Transverse colon (tissue), 4 donors: Measurements from ENCODE around the gene MBD2. TPM values are rescaled to one million over a fixed set of nuclear protein-coding genes. Genes with fewer than 3 reads are reported as not detected.
"Not testable (repeated sequence)": the region's sequence is repeated elsewhere in the genome, so short reads cannot be mapped to it uniquely, and the experiment has no call there.

Experiments used
- DNase-seq: peaks from one replicate; pipeline ENCODE4 v3.0.0-alpha.2; 2019
- H3K27ac ChIP-seq, 4 donors: fragments of 200-600 bp; sonication (generic); 2 replicates each; pipeline ENCODE4 v1.5.1; 2016 to 2018; ENCODE audit warnings: inconsistent platforms in 4 of 4
- H3K27me3 ChIP-seq: fragments of 200-600 bp; sonication (generic); 2 replicates; pipeline ENCODE4 v1.5.1; 2017; ENCODE audit warnings: inconsistent platforms
- H3K36me3 ChIP-seq, 4 donors: fragments of 200-600 bp; sonication (generic); 2 replicates each; pipeline ENCODE4 v1.5.1; 2017 to 2019; ENCODE audit warnings: inconsistent platforms in 4 of 4
- H3K4me1 ChIP-seq, 4 donors: fragments of 200-600 bp; sonication (generic); 2 replicates each; pipeline ENCODE4 v1.5.1; 2017 to 2020; ENCODE audit warnings: inconsistent platforms in 4 of 4
- H3K4me3 ChIP-seq, 4 donors: fragments of 200-600 bp; sonication (generic); 1 replicate in 1 of 4; 2 replicates in 3 of 4; pipeline versions ENCODE4 v1.5.1 to v1.6.1; 2017 to 2019; ENCODE audit warnings: inconsistent platforms in 4 of 4
- H3K9me3 ChIP-seq, 2 donors: fragments of 200-600 bp; sonication (generic); 2 replicates each; pipeline ENCODE4 v1.5.1; 2017 to 2019; ENCODE audit warnings: inconsistent platforms in 2 of 2
- EP300 ChIP-seq: sonication (generic); formaldehyde crosslinking; IDR thresholded peaks from one replicate; pipeline ENCODE4 v1.6.1; 2017; ENCODE audit warnings: antibody characterized with exemption, low read depth
- POLR2A ChIP-seq: fragments of 450-650 bp; IDR thresholded peaks from one replicate; pipeline ENCODE4 v1.6.1; 2016; ENCODE audit warnings: antibody characterized with exemption, mild to moderate bottlenecking, moderate library complexity
- POLR2AphosphoS5 ChIP-seq, 3 donors: sonication (generic); formaldehyde crosslinking; IDR thresholded peaks; one replicate each; pipeline ENCODE4 v1.6.1; 2016; ENCODE audit warnings: antibody characterized with exemption in 3 of 3
- WGBS, 2 donors: methylation state at CpG; one replicate each; pipeline ENCODE4 v1.1.5; 2018; ENCODE audit warnings: low coverage in 1 of 2; 5-methylcytosine and 5-hydroxymethylcytosine counted together
- in situ Hi-C, 4 donors: fragments of 200-750 bp; cut with MboI; loops; one replicate each; pipeline versions ENCODE4 v1.15.0 to v1.15.1; 2017; ENCODE audit warnings: low sequenced_read_pairs in 3 of 4, low pct_ligation_motif_present in 1 of 4, low pct_unique_long_range_greater_than_20kb in 1 of 4
- intact Hi-C: fragments of 100-400 bp; cut with DNase I; formaldehyde crosslinking; loops from one replicate; pipeline ENCODE4 v1.15.1; 2023; ENCODE audit warnings: low total_unique reads
- total RNA-seq, 4 donors: library from RNA; depleted of rRNA; stranded (reverse); fragments of >200 nt; gene quantifications; one replicate each; pipeline ENCODE4 v1.1.0, GENCODE V29; 2016
- TF ChIP-seq, protein P1 (sequence below), 5 experiments: fragments of 200-600 bp in 3 of 5; fragments of 450-650 bp in 2 of 5; sonication (generic) in 3 of 5; IDR thresholded peaks; 1 replicate in 2 of 5; 2 replicates in 3 of 5; pipeline ENCODE4 v1.5.1; 2016 to 2017; ENCODE audit warnings: antibody characterized with exemption in 5 of 5, inconsistent platforms in 3 of 5, mild to moderate bottlenecking in 2 of 5, moderate library complexity in 1 of 5

MBD2 gene
- total RNA-seq, 4 donors from 2014 or later: 26.9 to 62.1 (median 35.9) TPM

DNA sequence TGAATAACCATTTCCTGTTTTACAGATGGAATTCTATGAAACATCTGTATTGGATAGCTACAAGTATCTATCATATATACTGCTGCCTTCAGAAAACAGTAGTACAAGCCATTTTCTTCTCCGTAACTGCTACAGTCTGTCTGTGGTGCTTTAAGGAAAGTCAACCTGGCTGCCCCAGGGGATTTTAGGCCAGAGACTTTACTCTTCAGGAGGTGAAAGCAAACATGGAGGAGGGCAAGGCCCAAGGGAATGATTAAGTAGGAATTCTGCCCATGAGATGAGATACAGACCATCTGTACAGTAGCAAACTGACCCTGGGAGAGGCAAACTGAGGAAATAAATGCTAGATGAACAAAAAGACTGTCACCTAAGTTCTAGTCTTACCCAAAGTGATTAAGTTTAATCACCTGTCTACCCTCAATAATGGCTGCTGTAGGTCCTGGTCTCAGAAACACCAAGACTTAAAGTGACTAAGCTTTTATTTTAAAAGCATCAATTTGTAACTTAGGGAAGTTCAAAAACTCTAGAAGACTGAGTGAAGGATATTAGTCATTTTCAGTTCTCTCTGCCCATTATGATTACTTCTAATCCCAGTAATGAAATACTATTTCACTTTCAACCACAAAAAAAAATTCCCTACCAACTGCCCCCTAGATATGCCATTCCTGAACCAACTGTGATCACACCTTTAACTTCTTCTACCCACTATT lies 14.8 kb downstream of the MBD2 start:
- WGBS, 2 donors: 87 to 100% methylated on average over 1 of the region's 1 CpG
- in situ Hi-C loops: no loop called here

DNA sequence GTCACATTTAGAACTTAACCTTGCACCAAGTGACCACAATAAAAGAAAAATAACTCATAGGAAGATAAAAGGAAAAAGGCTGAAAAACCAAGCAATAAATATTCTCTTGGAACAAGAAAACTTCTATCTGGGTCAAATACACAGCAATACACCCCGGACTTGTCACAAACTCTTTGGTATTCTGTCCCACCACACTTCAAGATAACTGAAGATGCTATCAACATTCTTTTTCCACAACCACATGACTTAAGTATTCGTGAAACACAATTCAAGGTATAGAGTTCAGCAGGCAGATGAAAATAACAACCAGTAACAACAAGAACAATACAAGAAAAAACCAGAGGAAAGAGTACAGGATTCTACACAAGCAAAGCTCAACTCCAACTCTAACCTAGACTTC lies 18.0 kb downstream of the MBD2 start:
- Histone ChIP-seq H3K27ac (no peak overlapping the region), H3K36me3 (peaks cover 0 to 12% (median 6%) of the 10 kb centered on the region in 4 donors), H3K27me3 (no peaks in the 10 kb centered on the region), H3K4me3 (no peak overlapping the region), H3K9me3 (no peaks in the 10 kb centered on the region), H3K4me1 (peaks cover 5 to 35% (median 10%) of the 10 kb centered on the region in 4 donors)
- 51 to 60% methylated on average over 2 of the region's 2 CpGs for WGBS, 2 donors
- no peak for DNase-seq
- intact Hi-C loops: no loop called here
- in situ Hi-C loops: no loop called here
- TF ChIP-seq EP300 (no peak), POLR2A (no peak), POLR2AphosphoS5 (IDR thresholded peaks at IDR 0.05) (no peak)
- TF ChIP-seq, protein P1, sequence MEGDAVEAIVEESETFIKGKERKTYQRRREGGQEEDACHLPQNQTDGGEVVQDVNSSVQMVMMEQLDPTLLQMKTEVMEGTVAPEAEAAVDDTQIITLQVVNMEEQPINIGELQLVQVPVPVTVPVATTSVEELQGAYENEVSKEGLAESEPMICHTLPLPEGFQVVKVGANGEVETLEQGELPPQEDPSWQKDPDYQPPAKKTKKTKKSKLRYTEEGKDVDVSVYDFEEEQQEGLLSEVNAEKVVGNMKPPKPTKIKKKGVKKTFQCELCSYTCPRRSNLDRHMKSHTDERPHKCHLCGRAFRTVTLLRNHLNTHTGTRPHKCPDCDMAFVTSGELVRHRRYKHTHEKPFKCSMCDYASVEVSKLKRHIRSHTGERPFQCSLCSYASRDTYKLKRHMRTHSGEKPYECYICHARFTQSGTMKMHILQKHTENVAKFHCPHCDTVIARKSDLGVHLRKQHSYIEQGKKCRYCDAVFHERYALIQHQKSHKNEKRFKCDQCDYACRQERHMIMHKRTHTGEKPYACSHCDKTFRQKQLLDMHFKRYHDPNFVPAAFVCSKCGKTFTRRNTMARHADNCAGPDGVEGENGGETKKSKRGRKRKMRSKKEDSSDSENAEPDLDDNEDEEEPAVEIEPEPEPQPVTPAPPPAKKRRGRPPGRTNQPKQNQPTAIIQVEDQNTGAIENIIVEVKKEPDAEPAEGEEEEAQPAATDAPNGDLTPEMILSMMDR (IDR thresholded peaks at IDR 0.05): no peak

More for the DNA sequence above, 14.8 kb downstream of the MBD2 start:
- Histone ChIP-seq H3K4me3 (no peak overlapping the region), H3K27ac (peak overlapping the region in 1 of 4 donors; percentile 51), H3K4me1 (peaks cover 5 to 47% (median 10%) of the 10 kb centered on the region in 4 donors), H3K9me3 (no peaks in the 10 kb centered on the region), H3K36me3 (no peaks in the 10 kb centered on the region), H3K27me3 (no peaks in the 10 kb centered on the region)
- no peak for DNase-seq
- TF ChIP-seq POLR2AphosphoS5 (IDR thresholded peaks at IDR 0.05) (no peak), EP300 (no peak), POLR2A (no peak)
- TF ChIP-seq, protein P1 (IDR thresholded peaks at IDR 0.05): no peak
- intact Hi-C loops: no loop called here

- intact Hi-C loops (no loop called here), in situ Hi-C loops (no loop called here)
- peaks cover 5 to 33% (median 10%) of the 10 kb centered on the region in 4 donors for H3K4me1 ChIP-seq
- no peak overlapping the region for H3K4me3 ChIP-seq
- H3K36me3 ChIP-seq: peaks cover 0 to 12% (median 6%) of the 10 kb centered on the region in 4 donors
- TF ChIP-seq, protein P1 (IDR thresholded peaks at IDR 0.05): no peak
- no peak for TF ChIP-seq EP300
- no peak for TF ChIP-seq POLR2AphosphoS5 (IDR thresholded peaks at IDR 0.05)
- TF ChIP-seq POLR2A: no peak
- no peak overlapping the region for H3K27ac ChIP-seq
- 11 to 27% methylated on average over 1 of the region's 1 CpG for WGBS, 2 donors
- DNase-seq: no peak
- H3K27me3 ChIP-seq: no peaks in the 10 kb centered on the region
- no peaks in the 10 kb centered on the region for H3K9me3 ChIP-seq
Measured at GRCh38 chr18:54205959-54206358, 18.5 kb downstream of the MBD2 start.

- H3K4me3 ChIP-seq, in situ Hi-C loops, DNase-seq, intact Hi-C loops, H3K27ac ChIP-seq, H3K9me3 ChIP-seq, H3K27me3 ChIP-seq: not testable (repeated sequence)
- Histone ChIP-seq H3K4me1 (peaks cover 5 to 32% (median 10%) of the 10 kb centered on the region in 4 donors), H3K36me3 (peaks cover 0 to 12% (median 6%) of the 10 kb centered on the region in 4 donors)
- 72 to 84% methylated on average over 2 to 6 of the region's 6 CpGs for WGBS, 2 donors
Measured at GRCh38 chr18:54205448-54205847, 19.0 kb downstream of the MBD2 start.
